OCI-LY3 (cell line): ENCODE measurements around the gene TIMMDC1.

Experiments
- CTCF ChIP-seq: fragments of 200-600, 300-600 bp; sonication (generic); IDR thresholded peaks from 2 replicates; pipeline ENCODE4 v1.5.1; 2014; ENCODE audit warnings: antibody characterized with exemption, low read length, low read depth
- EZH2phosphoT487 ChIP-seq: fragments of 200-600 bp; shearing (Covaris generic); IDR thresholded peaks from 2 replicates; pipeline ENCODE4 v1.6.1; 2018; ENCODE audit warnings: antibody characterized with exemption, mixed run types, low read depth

- TF ChIP-seq CTCF (no peak), EZH2phosphoT487 (no peak)
These were observed 15.2 kb upstream of the TIMMDC1 start for GRCh38 chr3:119483101-119483500.
